HG02885 (cell line): ENCODE data around the gene TRIM40.

ENCODE experiments used
- ATAC-seq: cut with Tn5 transposase; IDR thresholded peaks from one replicate; pipeline ENCODE4 v1.9.1; 2021; ENCODE audit warnings: mild to moderate bottlenecking; ENCODE audit not compliant: unreplicated experiment, poor library complexity

TRIM40 gene

GRCh38 chr6:30194797-30195690 lies 59.1 kb downstream of the TRIM40 start:
- no peak for ATAC-seq

- ATAC-seq: no peak
These were observed 60.0 kb downstream of the TRIM40 start for GRCh38 chr6:30195951-30196350.

GRCh38 chr6:30196376-30196775 lies 60.4 kb downstream of the TRIM40 start:
- ATAC-seq: no peak
